Measurements from ENCODE around the gene SUCLG2. TPM values are rescaled to one million over a fixed set of nuclear protein-coding genes. Genes with fewer than 3 reads are reported as not detected.

SUCLG2 gene
- total RNA-seq, 3 donors from 2014 or later (not counting 1 experiment from before 2014, with no cell fraction given): 43.6 to 55.8 (median 49.9) TPM

- H3K36me3 Mint-ChIP-seq: no peaks in the 10 kb centered on the region
- intact Hi-C loops (cut with micrococcal nuclease): no loop called here
- DNase-seq (no peak), ATAC-seq (no peak)
- Histone ChIP-seq H3K36me3 (ENCODE audit: control insufficient read depth, insufficient read depth, low read length) (no peaks in the 10 kb centered on the region), H3K27ac (ENCODE audit: low read length) (no peak overlapping the region), H3K27me3 (ENCODE audit: control insufficient read depth, insufficient read depth, low read length) (no peaks in the 10 kb centered on the region), H3K4me1 (ENCODE audit: control insufficient read depth, insufficient read depth, low read length) (peaks cover 11% of the 10 kb centered on the region), H3K4me3 (ENCODE audit: low read length) (no peak overlapping the region), H3K9me3 (ENCODE audit: control insufficient read depth, insufficient read depth, low read length) (no peaks in the 10 kb centered on the region)
- H3K27ac Mint-ChIP-seq: no peak overlapping the region
- no peak overlapping the region for H3K4me3 Mint-ChIP-seq
- no peak for TF ChIP-seq CTCF (IDR thresholded peaks at IDR 0.05)
- peaks cover 23 to 30% of the 10 kb centered on the region in 2 donors for H3K4me1 Mint-ChIP-seq
- no peaks in the 10 kb centered on the region for H3K9me3 Mint-ChIP-seq
- H3K27me3 Mint-ChIP-seq (ENCODE audit: low read depth in 2 of 2): no peaks in the 10 kb centered on the region
These were observed 29.1 kb upstream of the SUCLG2 start for GRCh38 chr3:67683522-67683921.

- H3K27me3 ChIP-seq (ENCODE audit: control insufficient read depth, insufficient read depth, low read length): no peaks in the 10 kb centered on the region
- peaks cover 3 to 7% of the 10 kb centered on the region in 2 donors for H3K27me3 Mint-ChIP-seq (ENCODE audit: low read depth in 2 of 2)
- intact Hi-C loops (cut with micrococcal nuclease): no loop called here
- TF ChIP-seq CTCF (IDR thresholded peaks at IDR 0.05): no peak
- DNase-seq (peak in 1 of 2 donors; percentile 43), ATAC-seq (peak in 1 of 3 donors; percentile 25)
- peaks cover 0 to 3% of the 10 kb centered on the region in 2 donors for H3K9me3 Mint-ChIP-seq
- H3K4me3 ChIP-seq (ENCODE audit: low read length): no peak overlapping the region
- H3K27ac ChIP-seq (ENCODE audit: low read length): no peak overlapping the region
- H3K9me3 ChIP-seq (ENCODE audit: control insufficient read depth, insufficient read depth, low read length): no peaks in the 10 kb centered on the region
- H3K4me1 ChIP-seq (ENCODE audit: control insufficient read depth, insufficient read depth, low read length): peaks cover 23% of the 10 kb centered on the region
- H3K4me3 Mint-ChIP-seq: no peak overlapping the region
- no peaks in the 10 kb centered on the region for H3K36me3 Mint-ChIP-seq
- H3K4me1 Mint-ChIP-seq: peaks cover 25 to 27% of the 10 kb centered on the region in 2 donors
- H3K27ac Mint-ChIP-seq: no peak overlapping the region
- H3K36me3 ChIP-seq (ENCODE audit: control insufficient read depth, insufficient read depth, low read length): no peaks in the 10 kb centered on the region
These were observed 24.3 kb upstream of the SUCLG2 start for GRCh38 chr3:67678665-67679064.

- Histone ChIP-seq H3K9me3 (ENCODE audit: control insufficient read depth, insufficient read depth, low read length) (no peaks in the 10 kb centered on the region), H3K4me1 (ENCODE audit: control insufficient read depth, insufficient read depth, low read length) (peaks cover 18% of the 10 kb centered on the region), H3K36me3 (ENCODE audit: control insufficient read depth, insufficient read depth, low read length) (no peaks in the 10 kb centered on the region), H3K27me3 (ENCODE audit: control insufficient read depth, insufficient read depth, low read length) (no peaks in the 10 kb centered on the region), H3K4me3 (ENCODE audit: low read length) (no peak overlapping the region), H3K27ac (ENCODE audit: low read length) (no peak overlapping the region)
- intact Hi-C loops (cut with micrococcal nuclease): loop anchor here (1.0 kb wide), 1 partner anchor 18 kb away; no protein-coding TSS in a partner anchor
- Mint-ChIP-seq H3K27ac (peak overlapping the region; percentile 0 to 44), H3K9me3 (peaks cover 0 to 3% of the 10 kb centered on the region in 2 donors), H3K4me1 (peaks cover 27 to 33% of the 10 kb centered on the region in 2 donors), H3K27me3 (ENCODE audit: low read depth in 2 of 2) (peaks cover 3 to 7% of the 10 kb centered on the region in 2 donors), H3K36me3 (no peaks in the 10 kb centered on the region), H3K4me3 (peak overlapping the region; percentile 63)
- DNase-seq (peak; percentile 26 to 47), ATAC-seq (peak; percentile 81 to 92 (median 91))
- WGBS (ENCODE audit: insufficient coverage): 56% methylated on average over 2 of the region's 4 CpGs
- TF ChIP-seq CTCF (IDR thresholded peaks at IDR 0.05): no peak
These were observed 19.6 kb upstream of the SUCLG2 start for GRCh38 chr3:67674055-67674454.

- Mint-ChIP-seq H3K27ac (no peak overlapping the region), H3K4me3 (no peak overlapping the region), H3K36me3 (no peaks in the 10 kb centered on the region), H3K27me3 (ENCODE audit: low read depth in 2 of 2) (peaks cover 0 to 12% of the 10 kb centered on the region in 2 donors), H3K4me1 (peaks cover 20 to 22% of the 10 kb centered on the region in 2 donors), H3K9me3 (peaks cover under 1 to 3% of the 10 kb centered on the region in 2 donors)
- ATAC-seq (peak; percentile 46 to 77 (median 57)), DNase-seq (peak in 1 of 2 donors; percentile 84)
- H3K27ac ChIP-seq (ENCODE audit: low read length): no peak overlapping the region
- TF ChIP-seq CTCF (IDR thresholded peaks at IDR 0.05): no peak
- H3K36me3 ChIP-seq (ENCODE audit: control insufficient read depth, insufficient read depth, low read length): no peaks in the 10 kb centered on the region
- WGBS (ENCODE audit: insufficient coverage): 82% methylated on average over 2 of the region's 3 CpGs
- no peaks in the 10 kb centered on the region for H3K9me3 ChIP-seq (ENCODE audit: control insufficient read depth, insufficient read depth, low read length)
- peaks cover 6% of the 10 kb centered on the region for H3K4me1 ChIP-seq (ENCODE audit: control insufficient read depth, insufficient read depth, low read length)
- H3K4me3 ChIP-seq (ENCODE audit: low read length): no peak overlapping the region
- no peaks in the 10 kb centered on the region for H3K27me3 ChIP-seq (ENCODE audit: control insufficient read depth, insufficient read depth, low read length)
- intact Hi-C loops (cut with micrococcal nuclease): no loop called here
These were observed 8.3 kb upstream of the SUCLG2 start for GRCh38 chr3:67662733-67663132.

Measured in natural killer cell (primary cell).